Islet of Langerhans (tissue), 1 donor: ENCODE data around the gene ITGA4.

Experiments used
- FAIRE-seq: peaks from one replicate; lab custom pipeline; 2011; peaks lifted over from hg19 to GRCh38; lab: Jason Lieb, UNC

Gene ITGA4

GRCh38 chr2:181575024-181575649 is 118.0 kb downstream of the ITGA4 start:
- FAIRE-seq = no peak

GRCh38 chr2:181575650-181576025 is 118.5 kb downstream of the ITGA4 start:
- peak; percentile 51 for FAIRE-seq

GRCh38 chr2:181576431-181576830 is 119.2 kb downstream of the ITGA4 start:
- no peak for FAIRE-seq

- FAIRE-seq = peak; percentile 66
These were observed 121.6 kb downstream of the ITGA4 start for GRCh38 chr2:181578829-181579228.

GRCh38 chr2:181581534-181581933 is 124.3 kb downstream of the ITGA4 start:
- no peak for FAIRE-seq

- no peak for FAIRE-seq
These were observed 128.5 kb downstream of the ITGA4 start for GRCh38 chr2:181585732-181586131.
